Hematopoietic multipotent progenitor cell (in vitro differentiated cells): ENCODE measurements around the gene MAGI2. TPM values are rescaled to one million over a fixed set of nuclear protein-coding genes. Genes with fewer than 3 reads are reported as not detected.
A peak's percentile ranks its signal among the peaks of the same experiment; 100 is the strongest.
"Not testable (repeated sequence)": the region's sequence is repeated elsewhere in the genome, so short reads cannot be mapped to it uniquely, and the experiment has no call there.

Source experiments
- DNase-seq, 3 donors: peaks; one replicate each; pipeline ENCODE4 v3.0.0-alpha.2; 2011 to 2015; ENCODE audit warnings: low read depth in 2 of 3, low spot score in 2 of 3
- total RNA-seq: library from RNA; depleted of rRNA; stranded (reverse); fragments of >200 nt; gene quantifications from one replicate; pipeline ENCODE4 v1.2.3, GENCODE V29; 2012

MAGI2 gene
- total RNA-seq, 1 donor, result 2.7 TPM

DNA sequence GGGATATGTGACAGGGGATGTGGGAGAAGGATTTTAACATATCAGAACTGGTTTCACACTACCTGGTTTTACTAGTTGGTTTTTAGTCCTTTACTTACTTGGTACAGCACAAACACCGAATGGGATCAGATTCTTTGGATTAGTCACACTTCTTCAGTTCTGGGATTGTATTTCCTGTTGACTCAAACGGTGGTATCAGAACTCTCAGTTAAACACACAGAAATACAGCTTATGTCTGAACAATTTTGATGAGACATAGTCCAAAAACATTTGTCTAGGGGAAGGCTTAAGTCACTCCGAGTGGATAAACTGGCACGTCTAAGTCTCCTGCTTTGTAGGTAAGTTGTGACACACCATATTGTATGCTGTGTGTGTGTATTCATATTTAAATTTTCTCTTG lies 1174.4 kb downstream of the MAGI2 start:
- DNase-seq, result no peak

DNA sequence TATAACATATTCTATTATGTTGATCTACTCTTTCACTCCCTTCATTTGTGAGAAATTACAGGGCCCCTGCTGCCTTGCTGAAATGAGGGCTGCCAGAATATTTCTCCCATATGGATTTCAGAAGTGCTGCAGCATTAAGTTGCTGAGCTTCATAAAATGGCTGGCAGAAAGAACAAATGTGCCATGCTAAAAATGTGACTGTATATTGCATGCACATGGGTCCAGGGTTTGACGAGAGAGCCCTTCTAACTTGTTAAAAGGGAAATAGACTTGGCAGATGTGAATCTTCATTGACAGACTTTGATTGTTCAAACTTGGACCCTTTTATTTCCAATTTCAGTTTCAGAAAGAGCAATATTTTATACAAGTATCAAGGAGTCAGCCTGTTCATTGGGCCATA lies 1186.3 kb downstream of the MAGI2 start:
- DNase-seq, result no peak

DNA sequence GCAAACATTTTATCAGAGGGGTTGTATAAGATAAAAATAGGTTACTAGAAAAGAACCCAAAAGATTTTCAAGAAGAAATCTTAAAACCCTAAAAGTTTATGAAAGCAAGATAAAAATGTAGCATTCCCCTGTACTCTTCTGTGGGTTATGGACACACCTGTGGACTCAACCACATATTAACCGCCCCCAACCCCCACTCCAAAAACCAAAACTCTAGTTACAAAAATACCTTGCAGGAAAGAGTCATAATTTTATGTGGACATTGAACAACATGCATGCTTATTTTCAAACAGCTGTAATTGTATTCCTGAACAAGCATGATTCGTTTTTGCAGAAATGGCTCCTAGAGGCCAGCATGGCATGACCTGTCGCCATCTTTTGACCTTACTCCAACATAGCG lies 1188.0 kb downstream of the MAGI2 start:
- DNase-seq, result no peak

DNA sequence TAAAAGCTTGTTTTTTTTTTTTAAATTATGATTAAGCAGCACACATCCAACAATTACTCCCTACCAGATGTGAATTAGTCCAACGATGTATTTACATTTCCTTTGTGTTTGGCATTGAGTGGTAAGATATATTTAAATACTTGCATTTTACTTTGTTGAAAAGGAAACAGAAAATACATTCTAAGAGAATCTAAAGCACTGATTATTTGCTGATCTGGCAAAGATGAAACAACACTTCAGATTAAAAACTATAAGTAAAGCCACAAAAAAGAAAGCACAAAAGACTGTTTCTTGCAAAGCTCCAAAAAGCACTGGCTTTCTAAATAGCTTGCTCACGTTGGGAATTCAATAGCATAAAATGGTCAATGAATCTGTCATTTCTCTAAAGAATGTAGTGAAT lies 1188.4 kb downstream of the MAGI2 start:
- DNase-seq, result no peak

DNA sequence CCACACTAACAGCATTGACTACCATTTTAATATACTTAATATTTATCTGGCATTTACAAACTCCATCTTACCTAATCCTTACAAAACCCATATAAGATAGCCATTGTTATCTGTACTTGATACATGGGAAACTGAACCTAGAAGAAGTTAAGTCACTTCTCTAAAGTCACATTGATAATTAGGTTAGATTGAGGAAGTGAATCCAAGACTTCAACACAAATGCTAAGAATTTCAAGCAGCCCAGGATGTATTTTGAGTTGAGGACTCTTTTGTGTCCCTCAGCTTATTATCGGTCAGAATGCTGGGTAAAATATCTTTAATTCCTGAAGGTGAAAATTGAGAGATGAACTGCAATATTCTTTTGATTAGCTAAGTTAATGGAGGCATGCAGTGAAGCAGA lies 1189.4 kb downstream of the MAGI2 start:
- DNase-seq, result no peak

DNA sequence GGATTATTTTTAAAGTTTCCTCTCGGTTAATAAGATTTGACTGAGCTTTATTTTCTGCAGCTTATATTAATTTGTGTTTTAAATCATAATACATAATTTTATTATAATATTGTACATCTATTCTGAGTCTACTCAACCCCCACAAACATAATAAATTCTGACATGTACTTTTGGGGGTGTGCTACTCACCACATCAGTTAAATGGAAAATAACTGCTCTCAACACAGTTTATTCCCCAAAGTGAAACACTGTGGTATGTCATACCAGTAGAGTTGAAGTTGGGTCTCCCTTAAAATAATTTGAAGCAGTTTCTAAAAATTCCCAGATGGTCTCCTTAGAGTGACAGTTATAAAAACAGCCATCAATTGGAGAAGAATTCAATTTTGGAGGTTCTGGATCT lies 1191.7 kb downstream of the MAGI2 start:
- DNase-seq, result no peak

DNA sequence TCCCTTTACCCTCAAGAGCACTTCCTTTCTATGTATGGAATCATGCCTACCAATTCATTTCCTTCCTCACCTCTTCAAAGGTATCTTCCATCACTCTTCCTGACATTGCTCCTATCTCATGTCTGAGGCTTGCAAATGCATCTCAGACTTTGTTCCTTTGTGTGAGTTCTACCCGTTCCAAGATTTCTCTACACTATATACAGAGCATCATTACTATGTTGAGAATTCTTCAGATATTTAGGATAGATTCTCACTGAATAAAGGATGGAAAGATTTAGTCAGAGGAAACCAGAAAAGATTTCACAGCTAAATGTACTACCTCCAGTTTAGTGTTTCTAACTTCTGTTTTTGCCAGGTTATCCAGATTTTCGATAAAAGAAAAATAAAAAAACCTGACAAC lies 1192.2 kb downstream of the MAGI2 start:
- no peak for DNase-seq

DNA sequence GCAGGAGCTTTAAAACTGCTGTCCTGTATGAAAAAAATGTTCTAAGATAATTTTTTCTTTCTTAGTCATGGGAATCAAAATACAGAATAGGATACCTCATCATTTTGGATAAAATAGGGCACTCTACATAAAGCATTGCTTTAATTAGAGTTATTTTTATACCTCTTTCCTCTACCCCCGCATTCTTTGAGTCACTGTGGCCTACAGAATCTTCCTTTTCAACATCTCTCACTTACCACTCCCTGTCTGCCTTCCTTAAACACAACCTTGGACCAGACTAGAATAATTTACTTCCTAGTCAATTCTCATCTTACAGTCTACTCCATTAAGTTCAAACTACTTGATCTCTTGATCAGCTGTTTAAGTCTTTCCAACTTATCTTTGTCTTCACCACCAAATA lies 1192.6 kb downstream of the MAGI2 start:
- no peak for DNase-seq

DNA sequence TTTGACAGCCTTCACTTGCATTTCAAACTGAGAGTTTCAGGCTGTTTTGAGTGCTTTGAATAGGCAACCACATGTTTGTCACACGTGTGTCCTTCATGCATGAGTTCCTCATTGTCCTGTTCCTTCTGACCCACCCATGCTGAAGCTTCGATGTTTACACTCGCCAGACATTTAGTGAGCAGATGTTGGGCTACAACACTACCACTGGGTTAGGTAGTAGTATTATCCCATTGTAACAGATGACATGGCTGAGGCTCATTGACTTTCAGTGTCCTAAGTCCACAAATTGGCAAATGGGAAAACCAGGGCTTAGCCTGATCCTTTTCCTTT lies 1198.8 kb downstream of the MAGI2 start:
- DNase-seq, result no peak

DNA sequence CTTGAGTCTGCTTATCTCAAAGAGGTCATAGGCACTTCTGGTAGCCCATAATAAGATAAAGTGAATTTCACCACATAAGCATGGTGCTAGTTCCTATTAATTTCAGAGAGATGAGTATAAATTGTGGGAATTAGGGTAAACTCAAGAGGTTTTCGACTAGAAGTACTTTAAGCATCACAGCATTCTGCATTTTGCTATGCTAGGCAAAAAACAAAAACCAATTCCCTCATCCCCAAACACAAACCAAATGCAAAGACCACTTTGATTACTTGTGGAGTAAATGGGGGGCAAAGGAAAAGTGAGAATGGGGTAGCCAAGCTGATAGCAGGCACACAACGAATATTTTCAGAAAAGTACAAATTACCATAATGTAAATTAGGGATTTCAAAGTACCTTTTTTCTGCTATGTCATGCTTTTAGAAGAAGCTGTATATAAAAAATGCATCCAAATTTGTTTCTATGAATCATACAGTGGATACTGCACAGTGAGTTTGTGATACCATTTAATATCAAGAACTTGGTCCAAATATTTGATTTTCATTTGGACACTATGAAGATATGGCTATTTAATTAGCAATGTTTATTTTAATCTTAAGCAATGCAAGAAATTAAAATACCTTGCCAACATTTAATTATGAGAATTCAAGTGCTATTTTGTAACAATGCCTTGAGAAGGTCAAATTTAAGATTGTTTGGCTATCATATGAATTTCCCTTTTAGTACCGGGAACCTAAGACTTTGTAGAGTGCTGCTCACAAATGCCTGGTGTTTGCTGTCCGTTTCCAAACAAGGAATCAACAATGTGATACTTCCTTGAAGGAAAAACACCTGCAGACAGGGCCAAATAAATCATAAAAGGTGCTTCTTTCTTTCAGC lies 1199.4 kb downstream of the MAGI2 start:
- DNase-seq, result no peak

DNA sequence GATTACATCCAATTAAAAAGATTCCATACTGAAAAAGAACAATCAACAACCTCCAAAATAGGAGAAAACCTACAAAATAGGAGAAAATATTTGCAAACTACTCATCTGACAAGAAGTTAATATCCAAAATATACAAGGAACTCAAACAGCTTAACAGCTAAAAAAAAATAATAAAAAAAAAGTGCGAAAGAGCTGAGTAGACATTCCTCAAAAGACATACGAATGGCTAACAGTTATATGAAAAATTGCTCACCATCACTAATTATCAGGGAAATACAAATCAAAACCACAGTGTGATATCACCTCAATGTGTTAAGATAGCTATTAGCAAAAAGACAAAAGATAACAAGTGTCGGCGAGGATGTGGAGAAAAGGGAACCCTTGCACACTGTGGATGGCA lies 1204.6 kb downstream of the MAGI2 start:
- no peak for DNase-seq

DNA sequence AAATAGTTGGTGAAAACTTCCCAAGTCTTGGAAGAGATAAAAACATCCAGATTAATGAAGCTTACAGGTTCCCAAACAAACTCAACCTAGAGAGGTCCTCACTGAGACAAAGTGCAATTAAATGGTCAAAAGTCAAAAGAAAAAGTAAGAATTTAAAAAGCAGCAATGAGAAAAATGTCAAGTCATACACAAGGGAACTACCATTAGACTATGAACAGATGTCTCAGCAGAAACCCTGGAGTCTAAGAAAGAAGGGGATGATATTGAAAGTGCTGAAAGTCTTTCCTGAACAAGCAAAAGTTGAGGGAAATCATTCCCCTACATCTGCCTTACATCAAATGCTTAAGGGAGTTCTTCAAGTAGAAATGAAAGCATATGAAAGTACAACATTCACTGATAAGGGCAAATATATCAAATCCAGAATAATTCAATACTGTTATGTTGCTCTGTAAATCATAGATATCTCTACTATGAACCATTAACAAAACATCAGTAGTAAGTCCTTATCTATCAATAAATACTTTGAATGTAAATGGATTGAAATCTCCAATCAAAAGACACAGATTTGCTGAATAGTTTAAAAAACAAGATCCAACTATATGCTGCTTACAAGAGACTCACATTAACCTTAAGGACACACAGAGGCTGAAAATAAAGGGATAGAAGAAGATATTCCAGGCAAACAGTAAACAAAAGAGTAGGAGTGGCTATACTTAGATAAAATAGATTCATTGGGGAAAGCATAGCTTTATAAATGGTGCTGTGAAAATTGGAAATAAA lies 1205.4 kb downstream of the MAGI2 start:
- no peak for DNase-seq

DNA sequence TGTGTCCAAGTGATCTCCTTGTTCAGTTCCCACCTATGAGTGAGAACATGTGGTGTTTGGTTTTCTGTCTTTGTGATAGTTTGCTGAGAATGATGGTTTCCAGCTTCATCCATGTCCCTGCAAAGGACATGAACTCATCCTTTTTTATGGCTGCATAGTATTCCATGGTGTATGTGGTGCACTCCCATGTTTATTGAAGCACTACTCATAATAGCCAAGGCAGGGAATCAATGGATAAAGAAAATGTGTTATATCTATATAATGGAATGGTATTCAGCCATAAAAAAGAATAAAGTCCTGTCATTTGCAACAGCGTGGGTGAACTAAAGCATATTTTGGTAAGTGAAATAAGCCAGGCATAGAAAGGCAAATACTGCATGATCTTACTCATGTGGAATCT lies 1213.3 kb downstream of the MAGI2 start:
- DNase-seq, result not testable (repeated sequence)

DNA sequence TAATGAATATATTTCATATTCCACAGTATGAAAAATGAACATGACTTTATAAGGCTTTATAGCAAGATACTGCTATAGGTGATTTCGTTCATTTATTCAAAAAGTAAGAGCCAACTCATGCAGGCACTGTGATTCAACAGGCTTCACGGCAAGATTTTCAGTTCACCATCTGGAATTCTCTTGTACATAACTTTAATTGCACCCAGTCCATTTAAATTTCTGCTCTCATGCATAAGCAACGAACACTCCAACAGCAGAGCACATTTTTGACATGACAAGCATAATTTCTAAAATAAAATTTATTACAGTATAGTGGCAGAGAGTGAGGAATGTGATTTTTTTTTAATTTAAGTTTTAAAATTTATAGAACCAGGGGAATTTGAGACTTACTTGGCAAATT lies 1218.8 kb downstream of the MAGI2 start:
- no peak for DNase-seq

DNA sequence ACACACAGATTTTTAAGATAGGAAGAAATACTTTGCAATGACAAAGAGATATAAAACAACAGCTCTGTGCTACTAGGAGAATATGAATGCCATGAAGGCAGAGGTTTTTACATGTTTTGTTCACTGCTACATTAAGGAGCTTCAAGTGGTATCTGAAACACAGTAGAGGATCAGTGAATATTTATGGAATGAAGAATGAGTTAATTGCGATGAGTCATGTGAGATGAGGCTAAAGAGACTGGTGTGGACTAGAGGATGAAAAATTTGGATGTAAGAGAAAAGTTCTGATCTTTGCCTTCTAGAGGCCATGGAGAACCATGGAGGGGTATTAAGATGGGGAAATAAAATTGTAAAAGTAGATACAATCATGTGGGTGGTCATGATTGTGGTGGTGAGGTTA lies 1220.7 kb downstream of the MAGI2 start:
- DNase-seq, result no peak

DNA sequence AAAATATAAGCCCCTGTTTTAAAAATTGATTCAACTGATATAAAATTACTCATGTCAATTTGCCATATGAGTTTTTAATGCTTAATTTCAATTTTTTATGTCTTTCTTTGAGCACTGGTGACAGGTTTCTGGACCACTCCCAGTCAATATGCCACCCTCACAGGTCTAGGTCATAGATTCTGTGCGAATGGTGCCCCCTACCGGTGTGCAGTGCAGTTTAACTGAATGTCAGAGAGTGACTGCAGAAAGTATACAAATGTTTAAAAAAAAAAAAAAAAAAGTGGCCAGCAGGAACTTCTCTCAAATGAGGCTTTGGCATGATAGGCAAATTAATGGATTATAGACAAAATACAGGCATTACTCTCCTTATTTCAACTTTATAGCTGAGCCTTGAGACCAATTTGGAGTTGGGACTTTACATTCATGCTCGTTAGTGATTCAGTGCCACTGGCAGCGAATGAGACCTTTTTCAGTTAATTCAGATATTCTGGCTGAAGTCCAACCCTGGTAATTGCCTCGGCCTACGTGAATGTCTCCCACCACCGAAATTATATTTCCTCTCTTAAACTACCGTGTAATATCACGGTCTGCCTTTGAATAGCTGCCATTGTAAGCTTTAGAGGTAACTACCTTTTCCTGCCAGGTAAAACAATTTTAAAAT lies 1227.3 kb downstream of the MAGI2 start:
- peak in 2 of 3 donors; percentile 3 to 4 for DNase-seq

DNA sequence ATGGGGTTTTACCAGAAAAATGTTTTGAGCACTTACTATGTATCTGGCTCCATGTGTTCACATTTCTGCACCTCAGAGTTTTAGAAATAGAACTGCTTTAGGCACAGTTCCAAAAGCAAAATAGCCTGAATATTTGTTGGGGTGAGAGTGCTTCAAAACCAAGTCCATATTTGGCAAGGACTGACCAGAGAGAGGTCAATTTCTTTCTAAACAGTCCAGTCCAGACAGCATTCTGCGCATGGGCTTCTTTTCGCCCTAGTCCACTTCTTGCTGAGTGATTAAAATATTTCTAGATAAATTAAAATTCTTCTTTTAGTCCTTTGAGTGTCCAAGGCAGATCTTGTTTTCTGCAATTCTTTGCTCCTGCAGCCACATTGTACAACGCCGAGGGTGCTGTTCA lies 1227.9 kb downstream of the MAGI2 start:
- DNase-seq, result no peak

DNA sequence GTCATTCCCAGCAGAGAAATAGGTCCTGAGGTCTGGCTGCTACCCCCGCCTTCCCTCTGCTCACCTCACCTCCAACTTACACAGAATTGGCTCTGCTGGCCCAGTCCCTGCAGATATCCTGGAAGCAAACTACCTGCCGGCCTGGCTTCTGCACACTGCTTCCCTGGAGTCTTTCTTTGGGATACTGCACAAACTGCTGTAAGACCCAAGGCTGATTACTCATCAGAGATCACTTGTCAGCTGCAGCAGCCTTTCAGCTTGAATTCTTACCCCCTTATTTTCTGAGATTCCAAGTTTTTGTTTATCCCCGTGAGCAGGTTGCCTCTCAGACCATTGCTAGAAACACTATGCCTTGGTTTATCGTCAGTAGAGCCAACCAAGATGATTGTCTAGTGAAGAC lies 1228.5 kb downstream of the MAGI2 start:
- DNase-seq, result no peak

DNA sequence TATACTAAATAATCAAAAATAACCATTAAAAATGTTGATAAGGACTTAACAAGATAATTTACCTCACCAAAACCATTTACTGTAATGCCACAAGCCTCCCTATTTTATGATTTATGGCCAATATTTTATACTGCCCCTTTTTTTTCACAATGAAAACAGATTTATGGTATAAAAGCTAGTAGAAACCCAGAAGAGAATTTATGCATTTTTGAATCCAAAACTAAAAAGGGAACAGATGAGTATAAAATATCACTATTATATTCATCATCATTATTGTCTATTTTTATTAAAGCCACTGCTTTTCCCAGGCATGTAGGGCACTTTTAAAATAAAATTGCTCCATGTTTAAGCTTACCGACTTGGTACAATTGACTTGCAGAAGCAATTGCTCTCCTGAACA lies 1229.9 kb downstream of the MAGI2 start:
- no peak for DNase-seq

DNA sequence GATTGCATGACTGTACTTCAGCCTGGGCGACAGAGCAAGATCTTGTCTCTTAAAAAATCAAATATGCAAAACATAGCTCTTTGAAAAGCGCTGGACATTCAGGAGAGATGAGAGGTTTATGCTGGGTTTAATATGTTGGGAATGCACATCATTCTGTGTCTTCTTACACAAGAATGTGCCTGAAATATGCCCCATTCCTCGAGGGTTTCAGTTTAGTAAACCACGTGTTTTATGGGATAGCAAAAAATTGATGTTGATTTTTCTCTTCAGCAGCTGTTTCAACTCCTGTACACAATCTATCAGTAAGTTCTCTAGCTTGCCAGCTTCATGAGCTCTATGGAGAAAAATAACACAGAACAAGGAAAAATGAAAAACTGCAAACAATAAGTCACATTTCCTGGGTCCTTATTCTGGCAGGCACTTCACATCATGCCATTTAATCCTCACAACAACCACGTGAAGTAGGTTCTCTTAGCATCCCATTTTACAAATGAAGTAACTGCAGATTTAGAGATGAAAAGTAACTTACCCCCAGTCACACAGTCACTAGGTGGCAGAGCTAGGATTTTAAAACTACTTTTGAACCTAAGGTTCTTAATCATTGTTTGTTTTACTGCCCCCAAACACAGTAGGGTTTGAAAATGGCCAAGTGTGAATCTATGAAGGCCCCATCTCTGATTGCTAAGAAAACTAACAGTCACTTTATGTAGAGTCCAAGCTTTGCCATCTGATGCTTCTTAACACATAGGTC lies 1231.3 kb downstream of the MAGI2 start:
- no peak for DNase-seq

DNA sequence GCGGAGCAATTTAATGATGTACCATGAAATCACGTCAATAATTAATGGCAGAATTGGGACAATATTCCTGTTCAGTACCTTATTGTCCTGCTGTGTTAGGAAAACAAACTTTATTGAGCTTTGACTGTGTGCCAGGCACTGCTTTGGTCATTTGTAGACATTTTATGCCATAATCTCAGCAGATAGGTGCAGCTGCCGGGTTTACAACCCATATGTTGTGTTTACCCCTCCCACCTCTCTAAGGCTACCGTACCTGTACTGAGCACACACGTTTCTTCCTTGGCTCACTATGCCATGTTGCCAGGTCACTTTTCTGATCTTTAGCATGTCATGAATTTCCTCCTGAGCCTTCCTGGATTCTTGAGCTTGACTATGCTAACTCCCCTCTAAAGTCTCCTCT lies 1232.7 kb downstream of the MAGI2 start:
- no peak for DNase-seq
